Endothelial cell (in vitro differentiated cells): ENCODE results near the gene PLS1. TPM values are rescaled to one million over a fixed set of nuclear protein-coding genes. Genes with fewer than 3 reads are reported as not detected.

Source experiments
- DNase-seq: peaks from one replicate; pipeline ENCODE4 v3.0.0; 2021; ENCODE audit warnings: low spot score
- H3K27ac Mint-ChIP-seq: one replicate; pipeline ENCODE4 v1.8.0; 2021; ENCODE audit warnings: mixed read lengths, inconsistent platforms; ENCODE audit not compliant: unreplicated experiment
- H3K27me3 Mint-ChIP-seq: one replicate; pipeline ENCODE4 v1.8.0; 2021; ENCODE audit warnings: mild to moderate bottlenecking, moderate library complexity, mixed read lengths, inconsistent platforms; ENCODE audit not compliant: unreplicated experiment
- H3K36me3 Mint-ChIP-seq: one replicate; pipeline ENCODE4 v1.8.0; 2021; ENCODE audit warnings: mild to moderate bottlenecking, low read depth, mixed read lengths, inconsistent platforms; ENCODE audit not compliant: unreplicated experiment
- H3K4me1 Mint-ChIP-seq: one replicate; pipeline ENCODE4 v1.8.0; 2021; ENCODE audit warnings: mild to moderate bottlenecking, mixed read lengths, inconsistent platforms; ENCODE audit not compliant: unreplicated experiment
- H3K4me3 Mint-ChIP-seq: one replicate; pipeline ENCODE4 v1.8.0; 2021; ENCODE audit warnings: mild to moderate bottlenecking, mixed read lengths, inconsistent platforms; ENCODE audit not compliant: unreplicated experiment
- H3K9me3 Mint-ChIP-seq: one replicate; pipeline ENCODE4 v1.8.0; 2021; ENCODE audit warnings: mixed read lengths, inconsistent platforms; ENCODE audit not compliant: unreplicated experiment
- total RNA-seq: library from RNA; stranded (reverse); fragmentation: NEBNext Ultra II Directional; extraction: Animal tissue kit (Norgen Biotek cat#: 25700); gene quantifications from one replicate; pipeline ENCODE4 v1.2.1, GENCODE V29; 2021; ENCODE audit not compliant: unreplicated experiment
- TF ChIP-seq, protein P1 (sequence below): fragments of 200-600 bp; sonication (generic); IDR thresholded peaks from one replicate; pipeline ENCODE4 v1.5.0; 2021; ENCODE audit warnings: antibody characterized with exemption; ENCODE audit not compliant: unreplicated experiment

The PLS1 gene
- total RNA-seq, 1 donor from 2014 or later = 2.0 TPM

DNA sequence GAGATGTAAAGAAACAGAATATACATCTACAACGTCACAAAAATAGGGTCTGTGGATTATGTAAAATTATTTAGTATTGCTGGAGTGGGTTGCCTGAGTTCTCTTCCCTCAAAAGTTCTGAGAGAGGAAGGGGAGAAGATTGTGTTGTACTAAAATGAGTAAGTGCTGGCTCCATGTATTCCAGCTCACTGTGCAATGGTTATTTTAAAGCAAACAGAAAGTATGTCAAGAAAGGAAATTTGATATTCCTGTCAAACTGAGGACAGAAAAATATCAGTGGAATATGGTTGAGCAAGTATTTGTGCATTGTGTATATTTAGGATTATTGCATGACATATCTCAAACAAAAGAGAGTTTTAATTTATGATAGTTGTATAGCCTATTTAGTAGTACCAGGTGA lies 129.8 kb downstream of the PLS1 start:
- no peak for DNase-seq
- Mint-ChIP-seq H3K4me3 (no peak overlapping the region), H3K4me1 (peaks cover 7% of the 10 kb centered on the region), H3K27me3 (peaks cover 6% of the 10 kb centered on the region), H3K9me3 (no peaks in the 10 kb centered on the region), H3K27ac (no peak overlapping the region), H3K36me3 (peaks cover 4% of the 10 kb centered on the region)
- TF ChIP-seq, protein P1, sequence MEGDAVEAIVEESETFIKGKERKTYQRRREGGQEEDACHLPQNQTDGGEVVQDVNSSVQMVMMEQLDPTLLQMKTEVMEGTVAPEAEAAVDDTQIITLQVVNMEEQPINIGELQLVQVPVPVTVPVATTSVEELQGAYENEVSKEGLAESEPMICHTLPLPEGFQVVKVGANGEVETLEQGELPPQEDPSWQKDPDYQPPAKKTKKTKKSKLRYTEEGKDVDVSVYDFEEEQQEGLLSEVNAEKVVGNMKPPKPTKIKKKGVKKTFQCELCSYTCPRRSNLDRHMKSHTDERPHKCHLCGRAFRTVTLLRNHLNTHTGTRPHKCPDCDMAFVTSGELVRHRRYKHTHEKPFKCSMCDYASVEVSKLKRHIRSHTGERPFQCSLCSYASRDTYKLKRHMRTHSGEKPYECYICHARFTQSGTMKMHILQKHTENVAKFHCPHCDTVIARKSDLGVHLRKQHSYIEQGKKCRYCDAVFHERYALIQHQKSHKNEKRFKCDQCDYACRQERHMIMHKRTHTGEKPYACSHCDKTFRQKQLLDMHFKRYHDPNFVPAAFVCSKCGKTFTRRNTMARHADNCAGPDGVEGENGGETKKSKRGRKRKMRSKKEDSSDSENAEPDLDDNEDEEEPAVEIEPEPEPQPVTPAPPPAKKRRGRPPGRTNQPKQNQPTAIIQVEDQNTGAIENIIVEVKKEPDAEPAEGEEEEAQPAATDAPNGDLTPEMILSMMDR = no peak

DNA sequence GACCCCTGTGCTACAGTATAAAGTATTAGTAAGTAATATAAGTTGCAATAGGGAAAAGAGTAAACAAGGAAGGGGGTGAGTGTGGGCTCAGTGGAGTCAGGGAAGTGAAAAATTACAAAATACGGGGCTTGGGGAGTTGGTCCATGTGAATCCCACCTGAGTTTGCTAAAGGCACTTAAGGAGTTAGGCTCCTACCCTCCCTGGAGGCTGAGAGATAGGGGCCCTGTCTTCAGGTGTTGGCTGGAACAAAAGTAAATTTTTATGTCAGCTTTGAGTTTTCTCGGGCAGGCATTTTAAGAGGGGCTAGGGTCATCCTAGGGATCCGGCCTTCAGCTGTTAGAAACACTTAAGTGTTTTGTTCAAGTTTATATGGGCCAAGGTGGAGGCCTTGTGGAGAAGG lies 135.9 kb downstream of the PLS1 start:
- H3K4me1 Mint-ChIP-seq = peaks cover 14% of the 10 kb centered on the region
- no peak overlapping the region for H3K4me3 Mint-ChIP-seq

DNA sequence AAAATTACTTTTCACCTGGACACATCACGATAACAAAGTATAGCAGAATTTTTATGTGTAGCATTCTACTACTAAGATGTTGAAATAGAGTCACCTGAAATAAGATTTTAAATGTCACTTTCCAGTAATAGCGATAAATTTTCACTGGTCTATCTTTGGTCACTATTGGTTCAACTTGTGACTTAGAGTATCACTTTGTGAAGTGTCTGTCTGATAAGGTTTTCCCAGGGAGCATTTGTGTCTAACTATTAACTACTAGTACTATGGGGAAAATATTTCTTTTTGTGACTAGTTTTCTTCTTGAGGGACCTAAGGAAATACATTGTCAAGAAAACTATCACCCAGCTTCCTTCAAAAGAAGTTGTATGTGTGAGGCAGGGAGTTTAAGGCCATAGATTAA lies 138.6 kb downstream of the PLS1 start:
- no peaks in the 10 kb centered on the region for H3K27me3 Mint-ChIP-seq
- TF ChIP-seq, protein P1 = no peak
- no peak overlapping the region for H3K4me3 Mint-ChIP-seq
- no peak for DNase-seq
- peak overlapping the region; percentile 27 for H3K27ac Mint-ChIP-seq
- no peaks in the 10 kb centered on the region for H3K36me3 Mint-ChIP-seq
- peaks cover 14% of the 10 kb centered on the region for H3K4me1 Mint-ChIP-seq
- H3K9me3 Mint-ChIP-seq = no peaks in the 10 kb centered on the region

More for the DNA sequence above, 135.9 kb downstream of the PLS1 start:
- no peak for DNase-seq
- TF ChIP-seq, protein P1 = no peak
- no peaks in the 10 kb centered on the region for H3K27me3 Mint-ChIP-seq
- H3K9me3 Mint-ChIP-seq = no peaks in the 10 kb centered on the region
- H3K27ac Mint-ChIP-seq = peak overlapping the region; percentile 58
- H3K36me3 Mint-ChIP-seq = no peaks in the 10 kb centered on the region

DNA sequence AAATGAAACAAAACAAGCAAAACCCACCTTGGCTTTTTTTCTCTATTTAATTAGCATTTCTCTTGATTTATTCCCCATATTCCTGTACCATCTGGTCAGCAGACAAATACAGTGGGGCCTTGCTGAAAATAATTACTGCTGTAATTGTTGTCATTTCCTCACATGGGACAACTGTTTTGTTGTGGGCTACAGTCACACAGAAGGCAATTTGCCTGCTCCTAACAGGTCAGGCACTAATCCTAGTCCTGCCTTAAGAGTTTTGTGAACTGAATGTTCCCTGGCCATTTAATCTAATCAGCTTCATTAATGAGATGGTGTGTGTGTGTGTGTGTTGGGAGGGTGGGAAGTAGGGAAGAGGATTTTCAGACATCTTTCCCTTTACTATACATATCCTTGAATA lies 139.3 kb downstream of the PLS1 start:
- TF ChIP-seq, protein P1 = no peak
- DNase-seq = no peak
- Mint-ChIP-seq H3K27me3 (no peaks in the 10 kb centered on the region), H3K27ac (no peak overlapping the region), H3K4me1 (peaks cover 14% of the 10 kb centered on the region), H3K9me3 (no peaks in the 10 kb centered on the region), H3K36me3 (no peaks in the 10 kb centered on the region), H3K4me3 (no peak overlapping the region)

DNA sequence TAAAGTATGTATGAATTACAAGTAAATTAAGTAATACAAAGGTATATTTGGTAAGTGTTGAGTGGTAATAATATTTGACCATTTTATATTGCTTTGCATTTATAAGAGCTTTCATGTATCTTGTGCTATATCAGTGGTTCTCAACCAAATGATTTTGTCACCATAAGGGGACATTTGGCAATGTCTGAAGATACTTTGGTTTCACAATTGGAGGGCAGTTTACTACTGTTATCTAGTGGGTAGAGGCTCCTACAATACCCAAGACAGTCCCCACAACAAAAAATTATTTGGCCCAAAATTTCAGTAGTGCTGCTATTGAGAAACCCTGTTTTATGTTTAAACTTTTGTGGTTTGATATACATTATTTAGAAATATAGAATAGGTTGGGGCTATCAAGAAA lies 142.2 kb downstream of the PLS1 start:
- Mint-ChIP-seq H3K27ac (no peak overlapping the region), H3K4me1 (peaks cover 14% of the 10 kb centered on the region), H3K36me3 (no peaks in the 10 kb centered on the region), H3K27me3 (no peaks in the 10 kb centered on the region), H3K9me3 (no peaks in the 10 kb centered on the region), H3K4me3 (no peak overlapping the region)
- TF ChIP-seq, protein P1 = no peak
- no peak for DNase-seq
